Astrocyte (in vitro differentiated cells and primary cell): ENCODE results near the gene ARHGEF17.

ENCODE experiments used
- CTCF ChIP-seq: IDR thresholded peaks from 2 replicates; pipeline ENCODE4 v1.5.1; 2011; ENCODE audit warnings: low read depth, mild to moderate bottlenecking, inconsistent platforms, low read length, moderate library complexity; ENCODE audit not compliant: insufficient read depth
- EZH2 ChIP-seq: IDR thresholded peaks from 2 replicates; pipeline ENCODE4 v1.6.1; 2012; ENCODE audit warnings: mild to moderate bottlenecking, low read length, inconsistent platforms; ENCODE audit not compliant: insufficient read depth

- TF ChIP-seq EZH2 (no peak), CTCF (no peak)
Observed at GRCh38 chr11:73281796-73282660, 26.0 kb upstream of the ARHGEF17 start.
